ENCODE data around the gene TPRG1. TPM values are rescaled to one million over a fixed set of nuclear protein-coding genes. Genes with fewer than 3 reads are reported as not detected.

Gene TPRG1
- total RNA-seq, 3 donors from 2014 or later: 1.4 to 3.2 (median 2.2) TPM

GRCh38 chr3:189227249-189227648 lies 55.5 kb downstream of the TPRG1 start:
- Histone ChIP-seq H3K36me3 (ENCODE audit: low read depth) (no peaks in the 10 kb centered on the region), H3K4me3 (no peak overlapping the region), H3K9me3 (no peaks in the 10 kb centered on the region), H3K4me1 (ENCODE audit: low read depth) (no peaks in the 10 kb centered on the region)
- ATAC-seq (no peak), DNase-seq (no peak)
- intact Hi-C loops (cut with DNase I, micrococcal nuclease): no loop called here
- no peak for TF ChIP-seq CTCF (IDR thresholded peaks at IDR 0.05)

- DNase-seq (peak in 1 of 3 donors; percentile 33), ATAC-seq (peak; percentile 93)
- no peak for TF ChIP-seq CTCF (IDR thresholded peaks at IDR 0.05)
- Histone ChIP-seq H3K36me3 (ENCODE audit: low read depth) (no peaks in the 10 kb centered on the region), H3K9me3 (no peaks in the 10 kb centered on the region), H3K4me1 (ENCODE audit: low read depth) (no peaks in the 10 kb centered on the region), H3K4me3 (no peak overlapping the region)
- intact Hi-C loops (cut with DNase I, micrococcal nuclease): no loop called here
Observed at GRCh38 chr3:189229196-189229828, 57.5 kb downstream of the TPRG1 start.

- Histone ChIP-seq H3K4me1 (ENCODE audit: low read depth) (no peaks in the 10 kb centered on the region), H3K4me3 (no peak overlapping the region), H3K9me3 (no peaks in the 10 kb centered on the region), H3K36me3 (ENCODE audit: low read depth) (no peaks in the 10 kb centered on the region)
- no peak for TF ChIP-seq CTCF (IDR thresholded peaks at IDR 0.05)
- DNase-seq (no peak), ATAC-seq (no peak)
- intact Hi-C loops (cut with DNase I, micrococcal nuclease): no loop called here
Observed at GRCh38 chr3:189232790-189233189, 61.0 kb downstream of the TPRG1 start.

- ATAC-seq: peak; percentile 90
Observed at GRCh38 chr3:189233225-189233858, 61.6 kb downstream of the TPRG1 start.

GRCh38 chr3:189235214-189235613 lies 63.4 kb downstream of the TPRG1 start:
- no peaks in the 10 kb centered on the region for H3K4me1 ChIP-seq (ENCODE audit: low read depth)
- H3K36me3 ChIP-seq (ENCODE audit: low read depth): no peaks in the 10 kb centered on the region
- TF ChIP-seq CTCF (IDR thresholded peaks at IDR 0.05): no peak
- H3K9me3 ChIP-seq: no peaks in the 10 kb centered on the region
- no peak for DNase-seq
- intact Hi-C loops (cut with DNase I, micrococcal nuclease): no loop called here
- ATAC-seq: no peak
- H3K4me3 ChIP-seq: no peak overlapping the region

More at GRCh38 chr3:189233225-189233858, 61.6 kb downstream of the TPRG1 start:
- Histone ChIP-seq H3K36me3 (ENCODE audit: low read depth) (no peaks in the 10 kb centered on the region), H3K4me3 (no peak overlapping the region), H3K4me1 (ENCODE audit: low read depth) (no peaks in the 10 kb centered on the region), H3K9me3 (no peaks in the 10 kb centered on the region)
- TF ChIP-seq CTCF (IDR thresholded peaks at IDR 0.05): peak; percentile 49
- peak; percentile 50 to 83 (median 55) for DNase-seq
- intact Hi-C loops (cut with DNase I, micrococcal nuclease): no loop called here
